MM.1S (cell line): Measurements from ENCODE around the gene NUDT12.

Experiments
- DNase-seq: peaks from one replicate; pipeline ENCODE4 v3.0.0-alpha.2; 2015
- H2AFZ ChIP-seq: fragments of 300-600 bp; sonication (generic); 2 replicates; pipeline ENCODE4 v1.6.0; 2016; ENCODE audit warnings: antibody characterized with exemption, low read length
- H3F3A ChIP-seq: fragments of 300-600 bp; sonication (generic); 2 replicates; pipeline ENCODE4 v1.6.1; 2016; ENCODE audit warnings: mild to moderate bottlenecking, antibody characterized with exemption, low read length, moderate library complexity, mixed read lengths; ENCODE audit not compliant: insufficient read depth
- H3K27ac ChIP-seq: fragments of 300-600 bp; sonication (generic); 2 replicates; pipeline ENCODE4 v1.5.1; 2016; ENCODE audit warnings: mild to moderate bottlenecking, low read length
- H3K27me3 ChIP-seq: fragments of 300-600 bp; sonication (generic); replicated peaks from 2 replicates; pipeline ENCODE4 v1.6.0; 2016; ENCODE audit warnings: low read length; ENCODE audit not compliant: insufficient read depth
- H3K36me3 ChIP-seq: fragments of 300-600 bp; sonication (generic); replicated peaks from 2 replicates; pipeline ENCODE4 v1.6.1; 2016; ENCODE audit warnings: mild to moderate bottlenecking, low read length, mixed read lengths; ENCODE audit not compliant: insufficient read depth
- H3K4me1 ChIP-seq: fragments of 300-600 bp; sonication (generic); 2 replicates; pipeline ENCODE4 v1.6.1; 2016; ENCODE audit warnings: low read length, mixed read lengths
- H3K4me2 ChIP-seq: fragments of 300-600 bp; sonication (generic); 2 replicates; pipeline ENCODE4 v1.6.0; 2016; ENCODE audit warnings: low read depth, low read length
- H3K4me3 ChIP-seq: fragments of 300-600 bp; sonication (generic); 2 replicates; pipeline ENCODE4 v1.5.1; 2016; ENCODE audit warnings: low read length, mixed read lengths
- H3K79me2 ChIP-seq: fragments of 300-600 bp; sonication (generic); 2 replicates; pipeline ENCODE4 v1.6.1; 2016; ENCODE audit warnings: mixed run types, low read length, mixed read lengths
- H3K9ac ChIP-seq: fragments of 300-600 bp; sonication (generic); 2 replicates; pipeline ENCODE4 v1.6.1; 2016; ENCODE audit warnings: low read length, mixed read lengths
- H3K9me2 ChIP-seq: fragments of 300-600 bp; sonication (generic); replicated peaks from 2 replicates; pipeline ENCODE4 v1.6.1; 2016; ENCODE audit warnings: mild to moderate bottlenecking, low read length, mixed read lengths; ENCODE audit not compliant: insufficient read depth
- H3K9me3 ChIP-seq: fragments of 300-600 bp; sonication (generic); replicated peaks from 2 replicates; pipeline ENCODE4 v1.6.1; 2016; ENCODE audit warnings: mild to moderate bottlenecking, low read length, mixed read lengths; ENCODE audit not compliant: insufficient read depth
- H4K20me1 ChIP-seq: fragments of 300-600 bp; sonication (generic); 2 replicates; pipeline ENCODE4 v1.6.1; 2016; ENCODE audit warnings: mild to moderate bottlenecking, low read length, moderate library complexity, mixed read lengths; ENCODE audit not compliant: insufficient read depth
- CTCF ChIP-seq: fragments of 300-600 bp; sonication (generic); IDR thresholded peaks from 2 replicates; pipeline ENCODE4 v1.5.1; 2016; ENCODE audit warnings: antibody characterized with exemption, low read length, mixed read lengths
- EZH2 ChIP-seq: fragments of 300-600 bp; sonication (generic); optimal IDR thresholded peaks from 2 replicates; pipeline ENCODE3; 2017; ENCODE audit warnings: low read depth, mild to moderate bottlenecking, antibody characterized with exemption, low read length, mixed read lengths
- EZH2phosphoT487 ChIP-seq: fragments of 300-600 bp; sonication (generic); IDR thresholded peaks from 2 replicates; pipeline ENCODE4 v1.6.1; 2018; ENCODE audit warnings: antibody characterized with exemption, low read length

Gene NUDT12

GRCh38 chr5:103523319-103523718 lies 39.3 kb downstream of the NUDT12 start:
- no peak overlapping the region for H3K27ac ChIP-seq
- no peaks in the 10 kb centered on the region for H3F3A ChIP-seq
- no peaks in the 10 kb centered on the region for H4K20me1 ChIP-seq
- H3K27me3 ChIP-seq, result no peaks in the 10 kb centered on the region
- H3K4me1 ChIP-seq, result no peaks in the 10 kb centered on the region
- no peaks in the 10 kb centered on the region for H3K9me2 ChIP-seq
- no peak overlapping the region for H3K4me3 ChIP-seq
- H2AFZ ChIP-seq, result no peak overlapping the region
- no peaks in the 10 kb centered on the region for H3K36me3 ChIP-seq
- H3K79me2 ChIP-seq, result no peaks in the 10 kb centered on the region
- no peaks in the 10 kb centered on the region for H3K9me3 ChIP-seq
- TF ChIP-seq EZH2phosphoT487 (no peak), CTCF (no peak), EZH2 (no peak)
- H3K9ac ChIP-seq, result no peak overlapping the region
- H3K4me2 ChIP-seq, result no peak overlapping the region
- DNase-seq, result no peak

DNA sequence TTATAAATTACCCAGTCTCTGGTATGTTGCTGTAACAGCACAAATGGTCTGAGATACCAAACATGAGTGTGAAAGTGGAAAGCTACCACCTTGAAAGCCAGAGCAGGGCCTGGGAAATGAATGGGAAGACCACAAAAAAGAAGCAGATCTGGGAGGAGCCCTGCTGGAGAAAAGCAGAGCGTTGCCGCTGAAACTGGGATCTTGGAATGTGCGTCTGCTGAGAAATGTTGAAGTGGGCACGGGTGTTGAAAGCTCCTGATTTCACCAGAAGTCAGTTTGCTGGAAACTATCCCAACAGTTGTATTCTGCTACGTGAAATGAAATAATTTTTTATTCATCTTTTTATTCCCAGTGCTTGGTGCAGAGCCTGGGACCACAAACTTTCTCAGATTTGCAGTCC lies 40.0 kb downstream of the NUDT12 start:
- no peak for TF ChIP-seq EZH2
- no peak for TF ChIP-seq CTCF
- TF ChIP-seq EZH2phosphoT487, result no peak
- H3K9ac ChIP-seq, result no peak overlapping the region
- H3K4me1 ChIP-seq, result no peaks in the 10 kb centered on the region
- no peaks in the 10 kb centered on the region for H3K79me2 ChIP-seq
- no peaks in the 10 kb centered on the region for H3K9me2 ChIP-seq
- no peak overlapping the region for H3K4me3 ChIP-seq
- no peak overlapping the region for H2AFZ ChIP-seq
- H4K20me1 ChIP-seq, result no peaks in the 10 kb centered on the region
- H3F3A ChIP-seq, result no peaks in the 10 kb centered on the region
- no peak for DNase-seq
- no peak overlapping the region for H3K4me2 ChIP-seq
- H3K27me3 ChIP-seq, result no peaks in the 10 kb centered on the region
- H3K9me3 ChIP-seq, result no peaks in the 10 kb centered on the region
- no peak overlapping the region for H3K27ac ChIP-seq
- H3K36me3 ChIP-seq, result no peaks in the 10 kb centered on the region

DNA sequence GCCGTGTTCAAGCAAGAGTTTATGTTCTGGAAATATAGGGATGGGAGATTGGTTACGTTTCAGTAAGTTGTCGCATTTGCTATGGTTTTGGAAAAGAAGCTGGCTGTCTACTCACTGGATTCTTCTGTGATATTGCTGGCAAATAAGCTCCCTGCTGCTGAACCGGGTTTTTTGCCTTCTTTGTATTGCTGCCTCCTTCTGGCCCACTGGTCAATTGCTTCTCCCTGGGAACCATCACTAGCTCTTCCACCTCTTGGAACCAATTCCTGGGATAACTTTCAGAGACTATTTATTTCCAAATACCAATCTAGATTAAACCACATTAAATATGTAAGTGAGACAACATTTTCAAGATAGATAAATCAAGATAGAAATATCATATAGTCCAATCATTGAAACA lies 43.0 kb downstream of the NUDT12 start:
- H3K9me3 ChIP-seq, result no peaks in the 10 kb centered on the region
- no peak for DNase-seq
- H3K9me2 ChIP-seq, result no peaks in the 10 kb centered on the region
- TF ChIP-seq EZH2 (no peak), EZH2phosphoT487 (no peak), CTCF (no peak)
- no peak overlapping the region for H3K4me3 ChIP-seq
- no peaks in the 10 kb centered on the region for H3K27me3 ChIP-seq
- no peaks in the 10 kb centered on the region for H3K79me2 ChIP-seq
- no peak overlapping the region for H2AFZ ChIP-seq
- H3K36me3 ChIP-seq, result no peaks in the 10 kb centered on the region
- no peaks in the 10 kb centered on the region for H3F3A ChIP-seq
- H3K4me2 ChIP-seq, result no peak overlapping the region
- no peak overlapping the region for H3K9ac ChIP-seq
- no peaks in the 10 kb centered on the region for H3K4me1 ChIP-seq
- no peaks in the 10 kb centered on the region for H4K20me1 ChIP-seq
- no peak overlapping the region for H3K27ac ChIP-seq
